GM19372 (cell line): ENCODE data around the gene ACVR1B.
A peak's percentile ranks its signal among the peaks of the same experiment; 100 is the strongest.

Source experiments
- ATAC-seq: cut with Tn5 transposase; IDR thresholded peaks from one replicate; pipeline ENCODE4 v1.9.1; 2021; ENCODE audit warnings: mild to moderate bottlenecking, low read depth, moderate library complexity; ENCODE audit not compliant: unreplicated experiment

The ACVR1B gene

DNA sequence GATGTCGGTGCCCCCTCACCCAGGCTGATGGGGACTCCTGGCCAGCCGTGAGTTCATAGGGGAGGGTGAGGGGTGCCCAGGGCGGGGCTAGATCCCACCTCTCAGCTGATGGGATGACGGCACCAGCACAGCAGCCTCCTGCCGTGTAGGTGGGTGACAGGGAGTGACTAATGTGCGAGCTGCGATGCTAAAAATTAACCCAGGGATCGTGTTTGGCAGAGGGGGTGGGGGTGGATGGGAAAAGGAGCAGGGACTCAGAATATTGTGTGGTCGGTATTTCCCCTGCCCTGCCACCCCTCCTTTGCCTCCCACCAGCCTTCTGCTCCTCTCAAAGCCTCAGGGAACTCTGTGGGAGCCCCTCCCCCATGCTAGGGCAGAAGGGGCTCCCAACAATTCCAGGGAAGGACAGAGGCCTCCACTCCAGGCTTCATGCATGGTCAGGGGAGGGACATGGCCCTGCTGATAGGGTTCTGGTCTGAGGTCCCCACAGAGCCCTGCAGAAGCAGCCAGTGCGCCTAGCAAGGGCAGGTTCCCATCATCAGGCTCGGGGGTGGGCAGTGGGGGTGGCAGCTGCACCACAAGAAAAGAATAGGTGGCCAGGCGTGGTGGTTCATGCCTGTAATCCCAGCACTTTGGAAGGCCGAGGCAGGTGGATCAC lies 67.7 kb downstream of the ACVR1B start:
- no peak for ATAC-seq

DNA sequence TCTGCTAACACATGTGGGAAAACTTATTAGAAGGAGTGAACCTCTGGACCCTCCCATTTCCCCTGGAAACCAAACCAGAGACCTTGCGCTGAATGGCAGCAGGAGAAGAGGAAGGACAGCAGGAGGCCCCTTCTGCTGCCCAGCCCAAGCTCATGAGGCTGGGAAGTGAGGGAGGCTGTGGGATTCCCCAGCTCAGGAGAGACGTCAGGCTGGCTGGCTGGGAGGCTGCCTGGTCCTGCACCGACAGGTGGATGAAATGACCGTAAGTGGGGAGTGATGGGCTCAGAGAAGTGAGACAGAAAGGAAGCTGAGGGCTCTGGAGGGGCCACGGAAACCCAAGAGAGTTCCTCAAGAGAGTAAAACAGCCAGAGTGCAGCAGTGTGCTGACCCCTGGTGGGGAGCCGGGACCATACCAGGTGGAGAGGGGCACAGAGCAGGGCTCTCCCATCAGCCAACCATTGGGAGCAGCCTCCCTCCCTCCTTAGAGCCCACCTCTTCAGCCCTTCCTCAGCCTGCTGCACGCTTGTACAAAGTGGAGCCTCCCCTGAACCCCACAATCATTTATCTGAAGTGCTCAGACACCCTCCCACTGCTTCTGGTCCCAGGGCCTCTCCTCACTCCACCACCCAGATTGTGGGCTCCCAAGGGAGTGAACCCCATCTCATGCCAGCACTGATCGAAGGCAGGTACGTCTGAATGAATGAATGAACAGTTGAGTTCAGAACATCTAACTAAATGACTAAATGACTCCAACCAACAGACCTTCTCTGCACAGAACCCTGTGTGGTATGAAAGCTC lies 69.2 kb downstream of the ACVR1B start:
- ATAC-seq, result no peak

DNA sequence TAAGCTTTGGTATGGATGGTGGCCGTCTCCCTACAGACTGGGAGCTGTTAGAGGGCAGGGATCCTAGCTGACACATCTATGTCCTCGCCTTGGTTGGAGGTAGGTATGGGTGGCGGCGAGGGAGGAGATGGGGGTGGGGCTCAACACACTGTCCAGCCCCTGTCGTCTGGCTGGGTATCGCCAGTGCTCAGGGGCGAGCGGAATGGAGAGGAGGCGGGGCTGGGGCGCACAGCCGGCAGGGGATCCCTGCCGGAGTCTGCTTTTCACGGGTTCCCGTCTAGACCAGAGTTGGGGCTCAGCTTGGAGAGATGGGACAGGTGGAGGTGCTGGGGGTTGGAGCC lies 71.3 kb downstream of the ACVR1B start:
- no peak for ATAC-seq

DNA sequence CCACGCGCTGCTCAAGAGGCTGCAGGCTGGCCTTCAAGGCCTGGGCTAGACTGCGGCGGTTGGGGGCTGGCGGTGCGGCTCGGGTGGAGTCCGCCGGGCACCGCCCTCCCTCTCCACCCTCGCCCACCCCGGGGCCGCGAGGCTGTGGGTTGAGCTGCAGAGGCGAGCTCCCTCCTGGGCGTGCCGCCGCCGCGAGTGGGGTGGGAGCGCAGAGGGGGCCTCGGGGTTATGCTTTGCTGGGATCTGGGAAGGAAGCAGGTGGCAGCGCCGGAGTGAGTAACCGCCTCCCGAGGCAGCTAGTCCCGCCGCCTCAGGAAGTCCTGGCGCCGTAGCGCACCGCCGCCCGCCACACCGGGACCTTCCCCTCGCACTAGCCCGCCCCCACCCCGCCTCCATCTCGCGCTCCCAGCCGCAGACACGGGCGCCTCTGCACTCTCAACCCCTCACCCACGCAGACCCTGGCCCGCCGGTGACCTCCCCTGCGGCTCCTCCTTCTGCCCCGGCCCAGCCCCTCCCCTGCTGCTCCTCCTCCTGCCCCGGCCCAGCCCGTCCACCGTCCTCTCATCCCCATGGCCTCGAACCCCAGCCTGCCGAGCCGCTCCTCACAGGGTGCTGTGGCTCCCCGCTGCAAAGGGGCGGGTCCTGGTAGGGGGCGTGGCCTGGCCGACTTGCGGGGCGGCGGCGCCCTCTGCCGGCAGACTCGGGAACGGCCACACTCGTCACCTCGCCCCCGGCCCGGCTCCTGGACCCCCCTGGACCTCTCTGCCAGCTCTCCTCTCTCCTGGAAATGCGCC lies 71.9 kb downstream of the ACVR1B start:
- ATAC-seq, result peak; percentile 40

DNA sequence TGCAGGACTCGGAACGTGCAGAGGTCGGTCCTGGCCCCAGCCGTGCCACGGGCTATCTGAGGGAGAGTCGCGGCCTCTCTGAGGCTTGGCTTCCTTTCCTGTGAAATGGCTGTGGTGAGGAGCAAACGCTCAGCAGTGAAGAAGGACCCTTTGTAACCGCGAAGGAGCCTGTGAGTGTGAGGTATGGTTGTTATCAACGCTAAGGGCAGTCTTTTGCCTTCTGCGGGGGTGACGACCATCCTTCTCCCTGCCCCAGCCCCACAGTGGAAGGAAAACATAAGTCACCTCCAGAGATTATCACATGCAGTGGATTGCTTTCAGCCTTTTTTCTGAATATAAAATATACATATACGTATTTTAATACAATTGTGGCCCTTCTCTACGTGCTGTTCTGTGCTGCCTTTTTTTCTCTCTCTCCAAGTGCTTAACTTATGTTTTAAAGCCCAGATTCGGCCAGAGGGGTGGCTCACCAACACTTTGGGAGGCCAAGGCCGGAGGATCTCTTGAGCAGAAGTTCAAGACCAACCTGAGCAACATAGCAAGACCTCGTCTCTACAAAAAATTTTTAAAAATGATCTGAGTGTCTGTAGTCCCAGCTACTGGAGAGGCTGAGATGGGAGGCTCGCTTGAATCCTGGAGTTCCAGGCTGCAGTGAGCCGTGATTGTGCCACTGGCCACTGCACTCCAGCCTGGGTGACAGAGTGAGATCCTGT lies 72.6 kb downstream of the ACVR1B start:
- no peak for ATAC-seq

DNA sequence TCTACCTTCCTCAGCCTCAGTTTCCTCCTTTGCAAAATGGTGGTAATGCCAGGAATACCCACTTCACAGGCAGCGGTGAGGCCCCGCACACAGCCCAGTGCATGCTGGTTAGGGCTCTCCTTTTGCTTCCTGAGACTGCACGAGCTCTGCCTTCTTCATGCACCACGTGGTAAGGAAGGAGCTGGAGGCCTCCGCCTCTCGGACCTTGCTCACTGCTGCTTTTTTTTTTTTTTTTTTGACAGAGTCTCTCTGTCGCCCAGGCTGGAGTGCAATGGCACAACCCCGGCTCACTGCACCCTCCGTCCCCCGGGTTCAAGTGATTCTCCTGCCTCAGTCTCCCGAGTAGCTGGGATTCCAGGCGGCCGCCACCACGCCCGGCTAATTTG lies 73.3 kb downstream of the ACVR1B start:
- ATAC-seq, result no peak

DNA sequence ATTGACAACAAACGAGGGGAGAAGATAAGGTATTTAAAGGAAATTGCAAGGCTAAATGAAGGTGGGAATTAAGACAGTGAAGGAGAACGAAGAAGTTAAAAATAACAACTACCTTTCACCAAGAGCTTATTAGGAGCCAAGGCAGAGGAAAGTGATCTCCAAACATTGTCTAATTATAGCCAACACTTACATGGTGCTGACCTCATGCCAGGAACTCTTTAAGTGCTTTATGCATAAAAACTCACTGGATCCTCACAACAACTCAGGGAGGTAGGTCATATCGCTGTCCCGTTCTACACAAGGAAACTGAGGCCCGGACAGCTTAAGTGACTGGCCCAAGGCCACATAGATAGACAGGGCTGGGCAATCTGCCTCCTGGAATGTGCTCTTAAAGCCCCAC lies 74.8 kb downstream of the ACVR1B start:
- no peak for ATAC-seq

DNA sequence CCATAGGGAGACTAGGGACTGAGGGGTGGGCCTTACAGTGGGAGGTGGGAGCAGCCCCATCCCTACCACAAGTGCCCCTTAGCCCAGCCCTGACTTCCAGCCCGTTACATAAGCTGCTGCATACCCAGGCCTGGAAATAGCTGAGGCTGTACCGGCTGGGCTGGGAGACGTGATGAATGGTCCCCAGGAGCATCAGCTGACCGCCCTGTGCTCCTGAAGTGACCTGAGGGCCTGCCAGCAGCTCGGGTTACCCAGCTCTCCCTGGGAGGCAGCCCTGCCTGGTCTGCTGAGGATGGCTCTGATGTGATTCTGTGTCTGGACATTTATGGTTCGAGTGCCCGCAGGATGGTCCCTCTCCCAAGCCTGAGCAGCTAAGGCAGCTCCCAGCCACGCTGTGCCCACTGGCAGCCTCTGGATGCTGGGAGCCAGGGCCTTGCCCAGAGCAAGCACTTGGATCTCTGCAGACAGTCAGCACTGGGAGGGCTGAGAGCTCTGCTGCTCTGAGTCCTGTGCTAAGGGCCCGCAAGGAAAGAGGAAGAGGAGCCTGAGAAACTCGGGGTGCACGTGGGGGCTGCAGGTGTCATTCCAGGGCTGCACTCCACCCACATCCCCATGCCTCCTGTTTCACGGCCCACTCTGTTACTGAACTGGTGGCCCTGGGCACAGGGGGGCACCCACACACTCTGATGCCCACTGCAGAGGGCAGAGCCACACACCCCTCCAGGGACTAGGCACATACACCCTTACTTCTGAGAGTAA lies 75.8 kb downstream of the ACVR1B start:
- no peak for ATAC-seq

DNA sequence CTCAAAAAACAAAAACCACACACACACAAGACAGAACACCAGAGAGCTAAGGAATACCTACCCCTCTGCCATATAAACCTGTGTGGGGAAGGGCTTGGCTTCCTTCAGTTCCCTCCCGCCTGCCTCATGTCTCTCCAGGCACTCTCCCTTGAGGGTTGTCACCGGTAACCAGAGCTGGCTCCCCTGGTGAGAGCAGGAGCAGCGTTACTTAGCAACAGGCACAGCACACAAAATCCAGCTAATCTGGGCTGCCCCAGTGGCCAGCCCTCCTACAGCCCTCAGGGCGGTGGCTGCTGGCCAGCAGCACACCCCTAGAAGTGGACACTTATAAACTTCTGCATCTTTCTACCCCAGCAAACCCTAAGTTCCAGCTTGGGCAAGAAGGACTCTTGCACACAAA lies 78.2 kb downstream of the ACVR1B start:
- ATAC-seq, result no peak

DNA sequence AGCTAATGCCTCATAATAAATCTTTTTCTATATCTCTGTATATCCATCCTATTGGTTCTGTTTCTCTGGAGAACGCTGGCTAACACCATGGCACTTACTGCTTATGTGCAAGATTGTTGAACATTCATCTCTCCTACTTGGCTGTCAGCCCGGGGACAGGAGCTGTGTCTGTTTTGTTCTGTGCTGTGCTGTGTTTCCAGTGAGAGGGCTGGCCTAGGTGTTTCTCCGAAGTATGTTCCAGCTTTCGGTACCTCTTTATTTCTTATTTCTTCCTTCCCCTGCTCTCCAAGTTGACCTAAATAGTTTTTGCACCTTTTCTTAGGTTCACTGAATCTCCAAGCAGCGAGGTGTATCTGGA lies 80.9 kb downstream of the ACVR1B start:
- no peak for ATAC-seq

DNA sequence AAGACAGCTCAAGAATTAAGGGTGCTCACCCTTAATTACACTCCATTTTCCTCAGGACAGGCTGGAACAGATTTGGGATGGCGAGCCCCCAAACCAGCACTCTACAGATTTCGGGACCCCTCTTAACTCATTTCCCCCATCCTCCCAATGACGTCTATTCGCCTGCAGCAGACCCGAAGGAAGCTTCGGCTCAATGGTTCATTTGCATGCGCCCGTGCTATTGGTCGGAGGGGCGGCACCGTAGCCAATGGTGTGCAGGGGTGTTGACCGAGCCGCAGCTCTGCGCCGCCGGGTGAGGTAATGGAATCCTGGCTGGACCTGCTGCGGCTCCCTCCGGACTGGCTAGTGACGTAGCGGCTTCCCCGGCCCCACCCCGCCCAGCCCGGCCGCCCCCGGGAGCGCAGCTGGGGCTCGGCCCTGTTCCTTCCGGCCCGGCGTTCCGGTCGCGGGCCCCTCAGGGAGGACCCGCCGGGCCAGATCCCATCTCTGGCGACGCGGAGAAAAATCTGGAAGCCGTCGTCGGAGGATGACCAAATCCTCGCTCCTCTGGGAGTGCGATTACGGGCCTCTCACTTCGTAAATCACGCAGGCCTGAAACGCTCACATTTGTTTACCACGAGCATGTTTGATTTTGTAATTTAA lies 81.4 kb downstream of the ACVR1B start:
- ATAC-seq, result peak; percentile 89

DNA sequence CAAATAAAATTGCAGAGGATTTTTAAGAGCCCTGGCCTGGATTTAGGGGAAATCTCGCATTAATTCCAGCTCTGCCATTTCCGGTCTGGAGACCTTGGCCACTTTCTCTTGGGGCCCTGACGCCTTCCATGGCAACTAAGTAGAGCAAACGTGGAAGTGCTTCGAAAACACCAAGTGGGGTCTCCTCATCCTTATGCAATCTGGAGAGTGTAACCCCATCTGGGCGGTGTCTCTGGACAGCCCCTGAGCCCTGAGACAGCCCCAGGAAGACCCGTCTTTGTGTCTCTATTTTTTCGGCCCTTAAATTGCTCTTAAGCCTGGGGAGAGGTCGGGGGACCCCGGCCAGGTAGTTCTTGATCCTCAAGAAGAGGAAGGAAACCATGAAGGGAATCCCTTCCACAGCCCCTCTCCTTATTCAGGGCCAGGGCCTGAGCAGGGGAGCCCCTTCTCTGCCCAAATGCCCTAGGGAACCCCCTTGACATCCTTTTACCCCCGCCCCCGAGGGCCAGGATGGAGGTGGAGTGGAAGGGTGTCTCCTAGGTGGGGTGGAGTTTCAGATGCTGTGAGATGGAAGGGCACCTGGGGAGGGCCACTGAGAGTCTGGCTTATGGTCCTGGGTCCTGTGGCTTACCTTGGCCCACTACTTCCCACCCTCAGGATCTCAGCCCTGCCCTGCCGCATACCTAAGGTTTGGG lies 82.1 kb downstream of the ACVR1B start:
- ATAC-seq, result no peak

DNA sequence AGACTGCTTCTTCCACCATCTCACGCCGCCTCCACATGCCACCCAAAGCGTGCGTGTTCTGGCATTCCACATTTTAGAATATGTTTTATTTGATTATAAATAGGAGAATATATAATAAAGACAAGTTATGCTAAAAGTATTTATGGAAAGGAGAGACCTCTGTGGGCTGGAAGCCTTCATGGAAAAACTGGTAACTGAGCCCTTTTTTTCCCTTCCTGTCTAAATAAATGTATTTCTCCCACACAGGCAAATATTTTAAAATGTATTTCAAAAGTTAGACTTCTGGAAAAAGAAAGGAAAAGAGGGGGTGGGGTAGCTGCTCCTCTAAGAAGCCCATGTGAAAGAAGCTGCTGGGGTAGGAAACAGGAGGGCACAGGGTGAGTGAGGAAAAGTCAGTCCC lies 83.7 kb downstream of the ACVR1B start:
- ATAC-seq, result no peak

DNA sequence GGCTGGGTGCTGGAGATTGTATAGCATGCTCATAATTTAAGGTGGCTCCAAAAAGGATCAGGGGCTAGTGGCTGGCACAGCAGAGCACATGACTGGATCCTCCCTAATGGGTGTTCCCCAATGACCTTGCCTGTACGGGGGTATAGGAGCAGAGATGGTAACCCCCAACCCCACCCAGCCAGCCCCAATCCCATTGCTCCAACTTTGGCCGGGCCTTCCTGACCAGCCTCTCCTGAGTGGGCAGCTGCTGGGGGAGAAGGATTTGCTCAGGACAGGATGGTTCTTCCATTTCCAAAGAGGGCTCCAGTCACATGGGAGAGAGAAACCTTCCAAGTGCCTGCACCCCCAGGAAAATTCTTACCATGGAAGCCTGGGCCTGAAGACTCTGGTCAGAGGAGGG lies 84.4 kb downstream of the ACVR1B start:
- ATAC-seq, result no peak

DNA sequence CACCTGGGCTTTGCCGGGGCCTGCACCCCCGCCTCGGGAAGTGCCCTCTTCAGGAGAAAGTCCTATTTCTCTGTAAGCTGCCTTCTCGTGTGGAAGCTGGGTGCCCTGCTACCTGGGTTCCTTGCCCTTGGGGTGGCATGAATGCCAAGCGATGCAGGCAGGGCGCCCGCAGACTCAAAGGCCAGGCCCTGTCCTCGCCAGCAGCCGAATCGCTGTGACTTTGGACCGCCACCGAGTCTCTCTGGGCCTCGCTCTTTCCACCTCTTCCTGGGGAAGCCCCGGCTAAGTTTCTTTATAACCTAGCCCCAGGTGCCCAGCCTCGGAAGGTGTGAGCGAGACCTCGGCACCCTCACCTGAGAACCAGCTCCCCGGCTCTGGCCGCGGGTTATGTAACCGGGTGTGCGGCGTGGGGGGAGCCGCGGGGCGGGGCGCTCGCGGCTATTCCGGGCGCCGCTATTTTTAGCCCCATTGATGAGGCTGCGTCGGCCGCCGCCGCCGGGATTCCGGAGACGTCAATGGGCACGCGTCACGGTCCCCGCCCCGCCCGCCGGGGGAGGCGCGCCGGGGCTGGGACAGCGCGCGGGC lies 85.2 kb downstream of the ACVR1B start:
- peak; percentile 51 for ATAC-seq

DNA sequence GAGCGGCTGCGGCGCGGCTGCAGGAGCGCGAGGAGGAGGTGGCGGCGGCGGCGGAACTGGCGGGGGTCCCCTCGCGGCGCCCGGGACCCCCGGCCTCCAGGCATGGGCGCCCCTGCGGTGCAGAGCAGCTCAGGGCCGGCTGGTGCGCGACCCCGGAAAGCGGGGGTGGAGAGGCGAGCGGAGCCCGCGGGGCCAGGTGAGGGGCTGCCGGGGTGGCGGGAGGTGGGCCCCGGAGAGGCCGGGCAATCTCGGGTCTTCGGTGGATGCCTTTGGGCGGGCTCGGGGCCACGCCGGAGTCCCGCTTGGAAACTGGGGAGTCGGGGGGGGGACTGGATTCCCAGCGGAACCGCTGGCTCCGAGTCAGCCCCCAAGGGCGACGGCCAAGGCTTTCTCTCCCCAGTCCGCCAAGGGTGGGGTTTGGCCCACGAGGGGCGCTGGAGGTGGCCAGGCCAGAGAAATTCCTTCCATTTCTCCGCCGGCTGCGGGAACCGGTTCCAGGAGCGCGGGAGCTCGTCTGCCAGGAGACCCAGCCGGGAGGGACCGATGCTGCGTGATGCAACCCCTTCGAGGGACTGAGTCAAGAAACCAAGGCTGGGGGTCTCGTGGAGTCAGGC lies 85.9 kb downstream of the ACVR1B start:
- peak; percentile 8 for ATAC-seq

DNA sequence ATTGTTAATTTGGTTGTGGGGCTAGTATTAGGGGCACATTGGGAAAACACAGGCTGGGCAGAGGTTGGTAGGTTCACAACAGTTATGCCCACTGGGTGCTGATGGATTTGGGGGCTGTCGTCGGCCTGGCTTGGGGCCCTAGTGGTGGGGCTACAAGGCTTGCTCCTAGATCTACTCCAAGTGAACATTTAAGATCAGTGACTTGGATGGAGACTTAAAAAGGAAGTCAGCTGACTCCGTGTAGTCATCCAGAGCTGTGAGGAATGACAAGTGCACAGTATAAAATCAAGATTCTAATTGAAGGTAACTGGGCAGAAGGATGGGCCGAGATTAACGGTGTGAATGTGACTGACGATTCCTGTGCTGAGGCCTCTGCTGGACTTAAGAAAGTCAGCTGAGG lies 86.9 kb downstream of the ACVR1B start:
- ATAC-seq, result no peak

DNA sequence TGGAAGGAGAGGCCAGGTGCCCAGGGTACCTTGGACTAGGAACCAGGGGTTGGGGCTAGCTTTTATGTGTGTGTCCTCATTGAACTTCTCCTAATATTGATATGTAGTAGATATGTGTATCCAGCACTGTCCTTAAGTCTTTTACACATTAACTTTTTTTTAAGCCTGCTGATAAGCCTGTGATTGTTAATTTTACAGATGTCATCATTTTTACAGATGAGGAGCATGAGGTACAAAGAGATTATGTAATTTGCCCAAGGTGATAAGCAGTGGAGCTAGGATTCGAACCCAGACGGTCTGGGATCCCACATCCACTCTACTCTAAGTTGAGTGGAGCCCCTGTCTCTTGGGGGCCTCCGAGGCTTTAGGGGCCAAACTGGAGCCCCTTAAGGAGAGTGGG lies 89.5 kb downstream of the ACVR1B start:
- no peak for ATAC-seq
